OCI-LY3 (cell line): ENCODE data around the gene SLC16A8.

Source experiments
- H2AFZ ChIP-seq: fragments of 200-600, 300-600 bp; shearing (Covaris generic); 2 replicates; pipeline ENCODE4 v1.6.0; 2014; ENCODE audit warnings: antibody characterized with exemption, low read depth, low read length
- H3K27ac ChIP-seq: fragments of 200-600, 300-600 bp; sonication (generic); 2 replicates; pipeline ENCODE4 v1.5.1; 2014; ENCODE audit warnings: mild to moderate bottlenecking, low read length, moderate library complexity, mixed read lengths
- H3K27me3 ChIP-seq: fragments of 200-600, 300-600 bp; sonication (generic); 2 replicates; pipeline ENCODE4 v1.6.1; 2014; ENCODE audit warnings: low read depth, low read length, mixed read lengths
- H3K36me3 ChIP-seq: fragments of 200-600, 300-600 bp; sonication (generic); replicated peaks from 2 replicates; pipeline ENCODE3; 2014; ENCODE audit warnings: low read depth, low read length, mixed read lengths
- H3K4me1 ChIP-seq: fragments of 300-600, 200-600 bp; sonication (generic); 2 replicates; pipeline ENCODE4 v1.6.1; 2014; ENCODE audit warnings: low read length, mixed read lengths
- H3K4me2 ChIP-seq: fragments of 200-600, 300-600 bp; sonication (generic); 2 replicates; pipeline ENCODE4 v1.6.1; 2014; ENCODE audit warnings: low read length, mixed read lengths
- H3K4me3 ChIP-seq: fragments of 300-600, 200-600 bp; sonication (generic); 2 replicates; pipeline ENCODE4 v1.5.1; 2014; ENCODE audit warnings: antibody characterized with exemption, mild to moderate bottlenecking, low read length, moderate library complexity
- H3K79me2 ChIP-seq: fragments of 300-600, 200-600 bp; shearing (Covaris generic); 2 replicates; pipeline ENCODE4 v1.6.1; 2014; ENCODE audit warnings: mild to moderate bottlenecking, low read length, mixed read lengths
- H3K9ac ChIP-seq: fragments of 300-600, 200-600 bp; shearing (Covaris generic); 2 replicates; pipeline ENCODE4 v1.6.0; 2014; ENCODE audit warnings: mild to moderate bottlenecking, low read length, moderate library complexity
- H3K9me3 ChIP-seq: fragments of 200-600, 300-600 bp; shearing (Covaris generic); 2 replicates; pipeline ENCODE4 v1.6.1; 2014; ENCODE audit warnings: low read length, mixed read lengths; ENCODE audit not compliant: insufficient read depth
- H4K20me1 ChIP-seq: fragments of 200-600, 300-600 bp; sonication (generic); 2 replicates; pipeline ENCODE4 v1.6.1; 2016; ENCODE audit warnings: low read length, mixed read lengths; ENCODE audit not compliant: insufficient read depth
- CTCF ChIP-seq: fragments of 200-600, 300-600 bp; sonication (generic); IDR thresholded peaks from 2 replicates; pipeline ENCODE4 v1.5.1; 2014; ENCODE audit warnings: antibody characterized with exemption, low read length, low read depth
- EZH2phosphoT487 ChIP-seq: fragments of 200-600 bp; shearing (Covaris generic); IDR thresholded peaks from 2 replicates; pipeline ENCODE4 v1.6.1; 2018; ENCODE audit warnings: antibody characterized with exemption, mixed run types, low read depth

The SLC16A8 gene

GRCh38 chr22:38032681-38033521 lies 51.1 kb downstream of the SLC16A8 start:
- no peak overlapping the region for H3K4me3 ChIP-seq
- H3K27me3 ChIP-seq = 0 out of 2 replicates have a peak, but pooled peaks cover 15% of the 10 kb centered on the region
- no peaks in the 10 kb centered on the region for H3K36me3 ChIP-seq
- no peaks in the 10 kb centered on the region for H3K79me2 ChIP-seq
- no peak for TF ChIP-seq EZH2phosphoT487
- H3K9me3 ChIP-seq = no peaks in the 10 kb centered on the region
- H3K27ac ChIP-seq = no peak overlapping the region
- H3K9ac ChIP-seq = no peak overlapping the region
- H2AFZ ChIP-seq = no peak overlapping the region
- H3K4me2 ChIP-seq = no peak overlapping the region
- no peaks in the 10 kb centered on the region for H4K20me1 ChIP-seq
- peaks cover 20% of the 10 kb centered on the region for H3K4me1 ChIP-seq

GRCh38 chr22:38031491-38031890 lies 52.5 kb downstream of the SLC16A8 start:
- Histone ChIP-seq H3K4me3 (no peak overlapping the region), H3K9me3 (no peaks in the 10 kb centered on the region), H3K9ac (no peak overlapping the region), H3K4me2 (no peak overlapping the region), H3K27me3 (peaks cover 23% of the 10 kb centered on the region), H3K36me3 (no peaks in the 10 kb centered on the region), H4K20me1 (no peaks in the 10 kb centered on the region), H3K4me1 (peaks cover 20% of the 10 kb centered on the region), H3K27ac (no peak overlapping the region), H2AFZ (no peak overlapping the region), H3K79me2 (no peaks in the 10 kb centered on the region)
- TF ChIP-seq EZH2phosphoT487 = no peak
- no peak for TF ChIP-seq CTCF

GRCh38 chr22:38030311-38031133 lies 53.5 kb downstream of the SLC16A8 start:
- H4K20me1 ChIP-seq = no peaks in the 10 kb centered on the region
- peaks cover 32% of the 10 kb centered on the region for H3K27me3 ChIP-seq
- TF ChIP-seq CTCF = no peak
- TF ChIP-seq EZH2phosphoT487 = no peak
- no peak overlapping the region for H3K4me2 ChIP-seq
- H3K79me2 ChIP-seq = no peaks in the 10 kb centered on the region
- H2AFZ ChIP-seq = no peak overlapping the region
- H3K9ac ChIP-seq = no peak overlapping the region
- no peaks in the 10 kb centered on the region for H3K9me3 ChIP-seq
- H3K4me3 ChIP-seq = no peak overlapping the region
- H3K27ac ChIP-seq = no peak overlapping the region
- H3K4me1 ChIP-seq = peaks cover 17% of the 10 kb centered on the region
- H3K36me3 ChIP-seq = no peaks in the 10 kb centered on the region

- no peaks in the 10 kb centered on the region for H3K9me3 ChIP-seq
- no peaks in the 10 kb centered on the region for H3K79me2 ChIP-seq
- H3K4me1 ChIP-seq = peaks cover 11% of the 10 kb centered on the region
- no peaks in the 10 kb centered on the region for H3K36me3 ChIP-seq
- H3K9ac ChIP-seq = no peak overlapping the region
- peaks cover 38% of the 10 kb centered on the region for H3K27me3 ChIP-seq
- H3K4me2 ChIP-seq = no peak overlapping the region
- no peaks in the 10 kb centered on the region for H4K20me1 ChIP-seq
- no peak overlapping the region for H3K27ac ChIP-seq
- H3K4me3 ChIP-seq = no peak overlapping the region
- no peak for TF ChIP-seq EZH2phosphoT487
- no peak for TF ChIP-seq CTCF
- no peak overlapping the region for H2AFZ ChIP-seq
These were observed 54.1 kb downstream of the SLC16A8 start for GRCh38 chr22:38029901-38030300.
